ENCODE measurements around the gene CTNNB1. TPM values are rescaled to one million over a fixed set of nuclear protein-coding genes. Genes with fewer than 3 reads are reported as not detected.

The CTNNB1 gene
- total RNA-seq, 1 donor from 2014 or later: 269 TPM

DNA sequence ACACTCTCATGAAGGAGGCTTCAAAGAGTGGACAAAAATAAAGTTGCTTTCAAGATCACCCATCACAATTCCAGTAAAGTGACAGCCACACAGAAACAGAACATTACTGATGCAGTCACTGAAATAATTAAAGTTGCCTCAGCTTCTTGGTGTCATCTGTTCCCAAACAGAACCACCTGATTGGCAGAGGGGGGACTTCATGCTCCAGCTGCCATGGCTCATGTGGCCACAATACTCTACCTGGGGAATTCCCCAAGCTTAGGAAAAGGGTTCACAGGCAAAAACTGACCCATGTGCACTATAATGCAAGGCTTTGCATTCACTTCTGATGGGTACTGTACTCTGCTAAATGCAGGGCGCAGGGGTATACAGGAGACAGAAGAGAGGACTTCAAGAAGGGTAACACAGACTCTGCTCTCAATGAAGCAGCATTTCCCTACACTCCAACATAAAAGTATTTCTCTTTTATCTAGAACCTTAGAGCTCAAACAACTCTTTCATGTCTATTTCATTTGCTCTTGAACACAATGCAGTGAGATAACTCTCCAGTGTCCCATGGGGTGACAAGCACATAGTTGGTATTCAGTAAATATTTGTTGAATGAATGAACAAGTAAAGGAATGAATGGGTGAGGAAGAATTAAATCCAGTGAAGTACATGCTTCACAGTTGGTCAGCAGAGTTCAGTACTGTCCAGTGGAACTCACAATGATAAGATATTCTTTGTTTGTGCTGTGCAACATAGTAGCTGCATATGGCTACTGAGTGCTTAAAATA lies 8.6 kb upstream of the CTNNB1 start:
- Mint-ChIP-seq H3K27me3 (ENCODE audit: unreplicated experiment) (peaks cover 1% of the 10 kb centered on the region), H3K4me3 (ENCODE audit: unreplicated experiment) (no peak overlapping the region), H3K9me3 (ENCODE audit: unreplicated experiment) (no peaks in the 10 kb centered on the region), H3K27ac (ENCODE audit: unreplicated experiment) (no peak overlapping the region), H3K4me1 (ENCODE audit: low read depth, unreplicated experiment) (peaks cover 7% of the 10 kb centered on the region), H3K36me3 (ENCODE audit: unreplicated experiment) (no peaks in the 10 kb centered on the region)
- TF ChIP-seq, protein P1, sequence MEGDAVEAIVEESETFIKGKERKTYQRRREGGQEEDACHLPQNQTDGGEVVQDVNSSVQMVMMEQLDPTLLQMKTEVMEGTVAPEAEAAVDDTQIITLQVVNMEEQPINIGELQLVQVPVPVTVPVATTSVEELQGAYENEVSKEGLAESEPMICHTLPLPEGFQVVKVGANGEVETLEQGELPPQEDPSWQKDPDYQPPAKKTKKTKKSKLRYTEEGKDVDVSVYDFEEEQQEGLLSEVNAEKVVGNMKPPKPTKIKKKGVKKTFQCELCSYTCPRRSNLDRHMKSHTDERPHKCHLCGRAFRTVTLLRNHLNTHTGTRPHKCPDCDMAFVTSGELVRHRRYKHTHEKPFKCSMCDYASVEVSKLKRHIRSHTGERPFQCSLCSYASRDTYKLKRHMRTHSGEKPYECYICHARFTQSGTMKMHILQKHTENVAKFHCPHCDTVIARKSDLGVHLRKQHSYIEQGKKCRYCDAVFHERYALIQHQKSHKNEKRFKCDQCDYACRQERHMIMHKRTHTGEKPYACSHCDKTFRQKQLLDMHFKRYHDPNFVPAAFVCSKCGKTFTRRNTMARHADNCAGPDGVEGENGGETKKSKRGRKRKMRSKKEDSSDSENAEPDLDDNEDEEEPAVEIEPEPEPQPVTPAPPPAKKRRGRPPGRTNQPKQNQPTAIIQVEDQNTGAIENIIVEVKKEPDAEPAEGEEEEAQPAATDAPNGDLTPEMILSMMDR (IDR thresholded peaks at IDR 0.05; ENCODE audit: partially characterized antibody, unreplicated experiment): no peak
- no peak for DNase-seq

DNA sequence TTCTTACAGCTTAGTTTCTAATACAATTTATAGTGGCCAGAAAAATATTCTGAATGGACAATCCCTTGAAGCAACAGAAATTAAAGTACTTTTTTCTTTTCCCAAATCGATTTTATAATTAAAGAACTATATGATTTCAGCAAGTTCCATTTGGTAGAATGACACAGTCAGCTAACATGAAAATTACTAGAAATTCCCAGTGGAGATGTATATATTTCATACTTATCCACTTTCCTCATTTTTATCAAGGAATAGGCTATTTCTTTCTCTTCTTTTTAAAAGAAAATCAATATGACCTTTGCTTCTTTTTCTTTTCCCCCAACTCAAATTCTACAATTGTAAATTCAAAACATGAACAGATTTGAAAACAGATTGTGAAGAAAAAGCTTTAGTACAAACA lies 6.4 kb upstream of the CTNNB1 start:
- Mint-ChIP-seq H3K27me3 (ENCODE audit: unreplicated experiment) (peaks cover 1% of the 10 kb centered on the region), H3K9me3 (ENCODE audit: unreplicated experiment) (no peaks in the 10 kb centered on the region), H3K4me3 (ENCODE audit: unreplicated experiment) (no peak overlapping the region), H3K27ac (ENCODE audit: unreplicated experiment) (no peak overlapping the region), H3K4me1 (ENCODE audit: low read depth, unreplicated experiment) (peaks cover 18% of the 10 kb centered on the region), H3K36me3 (ENCODE audit: unreplicated experiment) (no peaks in the 10 kb centered on the region)
- DNase-seq: no peak
- TF ChIP-seq, protein P1 (IDR thresholded peaks at IDR 0.05; ENCODE audit: partially characterized antibody, unreplicated experiment): no peak

DNA sequence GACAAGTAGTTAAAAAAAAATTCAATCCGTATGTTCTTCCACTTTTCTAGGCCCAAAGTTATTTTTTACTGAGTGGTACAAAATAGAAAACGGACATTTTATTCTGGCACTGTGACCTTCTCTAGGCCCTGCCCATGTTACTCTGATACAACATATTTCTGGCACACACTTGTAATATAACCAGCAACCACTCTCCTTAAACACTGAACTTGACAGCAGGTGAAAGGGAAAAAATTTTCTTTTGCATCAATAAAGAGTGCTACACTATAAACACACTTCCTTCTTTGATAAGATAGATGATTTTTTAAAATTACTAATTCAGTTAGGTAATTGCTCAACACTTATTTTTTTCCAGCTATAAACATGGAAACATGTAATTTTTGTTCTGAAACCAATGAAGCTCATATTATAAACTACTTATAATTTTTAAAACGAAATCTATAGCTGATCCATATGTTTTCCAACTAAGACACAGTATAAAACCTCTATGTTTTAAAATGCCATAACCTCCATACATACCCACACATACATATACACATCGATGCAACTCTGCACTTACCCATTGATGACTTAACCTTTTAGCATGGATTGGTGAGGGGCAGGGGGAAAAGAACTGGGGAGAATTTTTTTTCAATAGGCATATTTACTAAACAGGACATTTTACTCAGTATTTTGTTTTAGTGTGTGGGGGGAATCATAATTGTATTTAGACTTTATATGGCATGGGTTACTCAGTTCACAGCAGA lies 5.3 kb upstream of the CTNNB1 start:
- no peaks in the 10 kb centered on the region for H3K36me3 Mint-ChIP-seq (ENCODE audit: unreplicated experiment)
- H3K27ac Mint-ChIP-seq (ENCODE audit: unreplicated experiment): no peak overlapping the region
- no peaks in the 10 kb centered on the region for H3K9me3 Mint-ChIP-seq (ENCODE audit: unreplicated experiment)
- H3K27me3 Mint-ChIP-seq (ENCODE audit: unreplicated experiment): peaks cover 4% of the 10 kb centered on the region
- DNase-seq: no peak
- H3K4me3 Mint-ChIP-seq (ENCODE audit: unreplicated experiment): no peak overlapping the region
- peaks cover 22% of the 10 kb centered on the region for H3K4me1 Mint-ChIP-seq (ENCODE audit: low read depth, unreplicated experiment)
- TF ChIP-seq, protein P1 (IDR thresholded peaks at IDR 0.05; ENCODE audit: partially characterized antibody, unreplicated experiment): no peak

DNA sequence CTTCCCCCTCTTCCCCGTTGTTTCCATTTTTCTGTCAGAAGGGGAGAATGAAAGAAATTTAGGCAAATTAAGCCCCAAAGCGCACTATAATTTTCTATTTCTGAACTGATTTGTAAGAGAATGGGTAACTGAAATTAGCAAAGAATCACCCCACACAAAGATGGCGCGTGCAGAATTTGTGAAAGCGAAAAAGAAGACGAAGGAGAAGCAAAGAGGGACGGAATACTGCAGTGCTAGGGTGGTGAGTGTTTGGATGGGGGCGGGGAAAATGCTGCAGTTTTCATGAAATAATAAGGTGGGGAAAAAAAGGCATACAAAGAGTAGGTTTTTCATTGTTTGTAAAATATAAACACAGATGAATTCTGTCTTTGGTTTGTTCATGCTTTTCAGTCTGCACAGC lies 4.6 kb upstream of the CTNNB1 start:
- TF ChIP-seq, protein P1 (IDR thresholded peaks at IDR 0.05; ENCODE audit: partially characterized antibody, unreplicated experiment): no peak
- H3K4me3 Mint-ChIP-seq (ENCODE audit: unreplicated experiment): no peak overlapping the region
- H3K4me1 Mint-ChIP-seq (ENCODE audit: low read depth, unreplicated experiment): peaks cover 22% of the 10 kb centered on the region
- H3K36me3 Mint-ChIP-seq (ENCODE audit: unreplicated experiment): no peaks in the 10 kb centered on the region
- no peak for DNase-seq
- H3K27ac Mint-ChIP-seq (ENCODE audit: unreplicated experiment): no peak overlapping the region
- no peaks in the 10 kb centered on the region for H3K9me3 Mint-ChIP-seq (ENCODE audit: unreplicated experiment)
- peaks cover 2% of the 10 kb centered on the region for H3K27me3 Mint-ChIP-seq (ENCODE audit: unreplicated experiment)

DNA sequence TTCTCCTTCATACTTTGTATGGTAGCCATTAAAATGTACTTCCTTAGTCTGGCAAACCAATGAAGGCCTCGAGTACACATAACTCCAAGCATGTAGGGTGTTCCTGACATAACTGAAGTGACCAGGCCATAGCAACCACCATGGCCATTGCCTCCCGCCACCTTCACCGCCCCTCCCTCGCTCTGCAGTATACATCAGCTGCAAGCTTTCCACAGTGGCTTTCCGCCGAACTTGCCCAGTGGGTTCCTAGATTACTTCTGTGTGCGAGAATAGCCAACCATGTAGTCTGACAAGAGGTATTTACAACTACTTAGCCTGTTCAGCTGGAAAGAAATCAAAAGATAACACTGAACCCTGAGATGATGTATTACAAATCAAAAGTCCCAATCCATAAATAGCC lies 3.4 kb upstream of the CTNNB1 start:
- peaks cover 4% of the 10 kb centered on the region for H3K9me3 Mint-ChIP-seq (ENCODE audit: unreplicated experiment)
- DNase-seq: no peak
- TF ChIP-seq, protein P1 (IDR thresholded peaks at IDR 0.05; ENCODE audit: partially characterized antibody, unreplicated experiment): no peak
- H3K27me3 Mint-ChIP-seq (ENCODE audit: unreplicated experiment): peaks cover 2% of the 10 kb centered on the region
- no peaks in the 10 kb centered on the region for H3K36me3 Mint-ChIP-seq (ENCODE audit: unreplicated experiment)
- no peak overlapping the region for H3K4me3 Mint-ChIP-seq (ENCODE audit: unreplicated experiment)
- H3K4me1 Mint-ChIP-seq (ENCODE audit: low read depth, unreplicated experiment): peaks cover 21% of the 10 kb centered on the region
- no peak overlapping the region for H3K27ac Mint-ChIP-seq (ENCODE audit: unreplicated experiment)
